A549 (cell line): ENCODE data around the gene METTL21C.

Experiments
- CBX2 ChIP-seq: fragments of 200-600 bp; sonication (generic); IDR thresholded peaks from 2 replicates; pipeline ENCODE4 v1.6.1; 2016; ENCODE audit warnings: low read depth, mild to moderate bottlenecking, borderline replicate concordance
- CHD4 ChIP-seq: fragments of 200-600 bp; sonication (generic); IDR thresholded peaks from 2 replicates; pipeline ENCODE4 v1.6.1; 2016; ENCODE audit warnings: antibody characterized with exemption, mild to moderate bottlenecking, borderline replicate concordance
- CTCF ChIP-seq: fragments of >200 bp; sonication (Bioruptor Twin); formaldehyde crosslinking; IDR thresholded peaks from 3 replicates; pipeline ENCODE4 v1.5.1; 2016
- EP300 ChIP-seq, 2 experiments: fragments of >200 bp; sonication (Bioruptor Twin); formaldehyde crosslinking; IDR thresholded peaks; 2 replicates in 1 of 2; 3 replicates in 1 of 2; pipeline ENCODE4 v1.6.1; 2016 to 2017
- MAX ChIP-seq: IDR thresholded peaks from 2 replicates; pipeline ENCODE4 v1.6.1; 2012
- MYC ChIP-seq: IDR thresholded peaks from 2 replicates; pipeline ENCODE4 v1.6.1; 2012; ENCODE audit warnings: mild to moderate bottlenecking, inconsistent platforms, low read length, improper control_type of control experiment, borderline replicate concordance
- POLR2A ChIP-seq: IDR thresholded peaks from 2 replicates; pipeline ENCODE4 v1.6.1; 2012; ENCODE audit warnings: mild to moderate bottlenecking, low read length
- REST ChIP-seq: fragments of 200-600 bp; sonication (generic); IDR thresholded peaks from 2 replicates; pipeline ENCODE4 v1.6.1; 2016; ENCODE audit warnings: antibody characterized with exemption, mild to moderate bottlenecking, moderate library complexity

GRCh38 chr13:102648046-102648445 is 46.8 kb downstream of the METTL21C start:
- TF ChIP-seq POLR2A (no peak), CHD4 (no peak), CTCF (no peak), EP300 (IDR thresholded peaks at IDR 0.05) (no peak), REST (no peak), MAX (no peak), CBX2 (no peak), MYC (no peak)
